ENCODE results near the gene SLC41A1.
"Not testable (repeated sequence)": the region's sequence is repeated elsewhere in the genome, so short reads cannot be mapped to it uniquely, and the experiment has no call there.

The SLC41A1 gene

GRCh38 chr1:205826016-205826806 is 13.2 kb upstream of the SLC41A1 start:
- TF ChIP-seq Cebpa-rat (IDR thresholded peaks at IDR 0.05), result no peak
- Histone ChIP-seq H3K4me1 (peaks cover 2 to 26% (median 12%) of the 10 kb centered on the region in 10 experiments; a peak in 17 of 20 replicates), H3K27ac (no peak overlapping the region), H3K9ac (no peak overlapping the region), H3K36me3 (peaks cover 0 to 15% (median 7%) of the 10 kb centered on the region in 11 experiments; a peak in 5 of 22 replicates), H3K4me3 (no peak overlapping the region), H3K9me3 (replicated peaks in 1 of 11) (peaks cover 38 to 52% (median 47%) of the 10 kb centered on the region in 11 experiments), H3K27me3 (no peaks in the 10 kb centered on the region), H4K20me1 (no peaks in the 10 kb centered on the region; a peak in 1 of 22 replicates), H3K4me2 (no peak overlapping the region)

- Histone ChIP-seq H3K4me3 (no peak overlapping the region), H3K9ac (no peak overlapping the region), H3K9me3 (replicated peaks in 1 of 11) (peaks cover 40 to 60% (median 52%) of the 10 kb centered on the region in 11 experiments), H3K4me1 (peaks cover 0 to 26% (median 11%) of the 10 kb centered on the region in 10 experiments; a peak in 12 of 20 replicates), H3K4me2 (peak overlapping the region in 2 of 11 experiments; percentile 8 to 9; a peak in 4 of 22 replicates), H3K27me3 (no peaks in the 10 kb centered on the region), H3K27ac (peak overlapping the region in 1 of 11 experiments; percentile 4; a peak in 1 of 22 replicates), H3K36me3 (peaks cover 0 to 15% (median 8%) of the 10 kb centered on the region in 11 experiments; a peak in 5 of 22 replicates), H4K20me1 (no peaks in the 10 kb centered on the region; a peak in 1 of 22 replicates)
- no peak for TF ChIP-seq Cebpa-rat (IDR thresholded peaks at IDR 0.05)
Measured at GRCh38 chr1:205824180-205824579, 11.2 kb upstream of the SLC41A1 start.

- Histone ChIP-seq H3K4me1 (peaks cover 0 to 26% (median 11%) of the 10 kb centered on the region in 10 experiments; a peak in 12 of 20 replicates), H3K4me2 (peak overlapping the region in 2 of 11 experiments; percentile 5 to 14; a peak in 2 of 22 replicates), H3K27ac (peak overlapping the region in 2 of 11 experiments; percentile 4 to 14; a peak in 1 of 22 replicates), H3K4me3 (peak overlapping the region in 1 of 10 experiments; percentile 16; a peak in 1 of 20 replicates), H3K9me3 (replicated peaks in 1 of 11) (peaks cover 40 to 60% (median 52%) of the 10 kb centered on the region in 11 experiments), H3K36me3 (peaks cover 0 to 15% (median 8%) of the 10 kb centered on the region in 11 experiments; a peak in 5 of 22 replicates)
- H3K27me3 ChIP-seq, H4K20me1 ChIP-seq, H3K9ac ChIP-seq: not testable (repeated sequence)
Measured at GRCh38 chr1:205823260-205823659, 10.3 kb upstream of the SLC41A1 start.

GRCh38 chr1:205822397-205822796 is 9.4 kb upstream of the SLC41A1 start:
- no peak for TF ChIP-seq Cebpa-rat (IDR thresholded peaks at IDR 0.05)
- Histone ChIP-seq H3K27ac (peak overlapping the region in 1 of 11 experiments; percentile 14; a peak in 1 of 22 replicates), H3K4me2 (peak overlapping the region in 2 of 11 experiments; percentile 11 to 14; a peak in 4 of 22 replicates), H3K36me3 (peaks cover 0 to 15% (median 8%) of the 10 kb centered on the region in 11 experiments; a peak in 5 of 22 replicates), H3K9me3 (replicated peaks in 1 of 11) (peaks cover 40 to 60% (median 52%) of the 10 kb centered on the region in 11 experiments), H4K20me1 (no peaks in the 10 kb centered on the region), H3K4me3 (no peak overlapping the region; a peak in 1 of 20 replicates), H3K27me3 (no peaks in the 10 kb centered on the region), H3K4me1 (peaks cover 3 to 31% (median 11%) of the 10 kb centered on the region in 10 experiments; a peak in 19 of 20 replicates), H3K9ac (no peak overlapping the region)

- H3K27ac ChIP-seq, result no peak overlapping the region
- TF ChIP-seq Cebpa-rat (IDR thresholded peaks at IDR 0.05), result no peak
- peaks cover 17 to 58% (median 40%) of the 10 kb centered on the region in 10 experiments for H3K4me1 ChIP-seq
- H3K9ac ChIP-seq, result no peak overlapping the region
- peaks cover 16 to 33% (median 22%) of the 10 kb centered on the region in 11 experiments for H3K9me3 ChIP-seq (replicated peaks in 1 of 11)
- no peak overlapping the region for H3K4me3 ChIP-seq
- peaks cover 0 to 15% (median 7%) of the 10 kb centered on the region in 11 experiments; a peak in 5 of 22 replicates for H3K36me3 ChIP-seq
- H3K4me2 ChIP-seq, result no peak overlapping the region
- no peaks in the 10 kb centered on the region for H3K27me3 ChIP-seq
- no peaks in the 10 kb centered on the region for H4K20me1 ChIP-seq
Measured at GRCh38 chr1:205817988-205818387, 5.0 kb upstream of the SLC41A1 start.

GRCh38 chr1:205817364-205817763 is 4.4 kb upstream of the SLC41A1 start:
- H3K9me3 ChIP-seq (replicated peaks in 1 of 11), result peaks cover 9 to 26% (median 15%) of the 10 kb centered on the region in 11 experiments
- peaks cover 0 to under 1% (median 0%) of the 10 kb centered on the region in 11 experiments; a peak in 1 of 22 replicates for H4K20me1 ChIP-seq
- H3K9ac ChIP-seq, result no peak overlapping the region
- H3K27me3 ChIP-seq, result no peaks in the 10 kb centered on the region
- no peak for TF ChIP-seq Cebpa-rat (IDR thresholded peaks at IDR 0.05)
- H3K4me2 ChIP-seq, result peak overlapping the region in 9 of 11 experiments; percentile 64 to 98 (median 75); a peak in 18 of 22 replicates
- H3K27ac ChIP-seq, result peak overlapping the region in 3 of 11 experiments; percentile 18 to 46 (median 41); a peak in 3 of 22 replicates
- H3K4me3 ChIP-seq, result no peak overlapping the region
- H3K4me1 ChIP-seq, result peaks cover 17 to 52% (median 40%) of the 10 kb centered on the region in 10 experiments
- H3K36me3 ChIP-seq, result peaks cover 0 to 9% (median 3%) of the 10 kb centered on the region in 11 experiments; a peak in 4 of 22 replicates

GRCh38 chr1:205813755-205814058 is 709 bp upstream of the SLC41A1 start:
- H3K4me1 ChIP-seq, result peaks cover 52 to 80% (median 75%) of the 10 kb centered on the region in 10 experiments

GRCh38 chr1:205812271-205812877 is 624 bp downstream of the SLC41A1 start:
- peak overlapping the region; percentile 80 to 90 (median 87) for H3K9ac ChIP-seq
- H3K4me3 ChIP-seq, result peak overlapping the region; percentile 79 to 98 (median 88)
- peak overlapping the region; percentile 64 to 89 (median 81); a peak in 21 of 22 replicates for H3K27ac ChIP-seq
- no peak for TF ChIP-seq Cebpa-rat (IDR thresholded peaks at IDR 0.05)
- no peaks in the 10 kb centered on the region for H3K27me3 ChIP-seq
- peaks cover 7 to 35% (median 28%) of the 10 kb centered on the region in 11 experiments; a peak in 21 of 22 replicates for H3K36me3 ChIP-seq
- H3K9me3 ChIP-seq (replicated peaks in 1 of 11), result no peaks in the 10 kb centered on the region
- peaks cover 0 to 49% (median 34%) of the 10 kb centered on the region in 11 experiments; a peak in 17 of 22 replicates for H4K20me1 ChIP-seq
- H3K4me1 ChIP-seq, result peaks cover 57 to 86% (median 79%) of the 10 kb centered on the region in 10 experiments
- peak overlapping the region; percentile 82 to 99 (median 93) for H3K4me2 ChIP-seq

More at GRCh38 chr1:205813755-205814058, 709 bp upstream of the SLC41A1 start:
- H3K4me2 ChIP-seq, result peak overlapping the region; percentile 82 to 99 (median 93)
- H3K9ac ChIP-seq, result peak overlapping the region; percentile 80 to 90 (median 87)
- no peaks in the 10 kb centered on the region for H3K27me3 ChIP-seq
- TF ChIP-seq Cebpa-rat (IDR thresholded peaks at IDR 0.05), result no peak
- H3K4me3 ChIP-seq, result peak overlapping the region; percentile 79 to 98 (median 88)
- peaks cover 0 to 37% (median 28%) of the 10 kb centered on the region in 11 experiments; a peak in 17 of 22 replicates for H4K20me1 ChIP-seq
- peak overlapping the region in 10 of 11 experiments; percentile 75 to 89 (median 82); a peak in 19 of 22 replicates for H3K27ac ChIP-seq
- peaks cover 7 to 23% (median 18%) of the 10 kb centered on the region in 11 experiments; a peak in 21 of 22 replicates for H3K36me3 ChIP-seq
- no peaks in the 10 kb centered on the region for H3K9me3 ChIP-seq (replicated peaks in 1 of 11)
